SK-N-MC (cell line): ENCODE data around the gene FHIP1B.

ENCODE experiments used
- EZH2 ChIP-seq: fragments of 200-600 bp; sonication (generic); IDR thresholded peaks from one replicate; pipeline ENCODE4 v1.6.1; 2017; ENCODE audit warnings: antibody characterized with exemption
- POLR2AphosphoS5 ChIP-seq: IDR thresholded peaks from 2 replicates; pipeline ENCODE4 v1.6.1; 2012; ENCODE audit warnings: mild to moderate bottlenecking, low read depth, low read length, borderline replicate concordance

GRCh38 chr11:6240139-6240538 is 5.7 kb upstream of the FHIP1B start:
- TF ChIP-seq EZH2 (no peak), POLR2AphosphoS5 (no peak)
